HL-60 (cell line): Measurements from ENCODE around the gene STRA8.

Source experiments
- DNase-seq, 2 experiments: peaks; one replicate each; pipeline ENCODE4 v3.0.0-alpha.2; 2010 to 2020; ENCODE audit warnings: low read depth in 1 of 2, low spot score in 1 of 2
- H3K27ac ChIP-seq: fragments of 250-450 bp; sonication (Bioruptor Pico); replicated peaks from 2 replicates; pipeline ENCODE4 v1.5.1; 2020; ENCODE audit warnings: mild to moderate bottlenecking, moderate library complexity
- H3K27me3 ChIP-seq: fragments of 250-450 bp; sonication (Bioruptor Pico); 2 replicates; pipeline ENCODE4 v1.5.1; 2021; ENCODE audit warnings: mild to moderate bottlenecking, moderate library complexity; ENCODE audit not compliant: insufficient read depth, poor library complexity, severe bottlenecking
- H3K4me3 ChIP-seq: replicated peaks from 2 replicates; pipeline ENCODE4 v1.5.1; 2011; ENCODE audit warnings: mild to moderate bottlenecking, control low read depth, low read length; ENCODE audit not compliant: insufficient read depth
- GABPA ChIP-seq: IDR thresholded peaks from 2 replicates; pipeline ENCODE4 v1.6.1; 2012; ENCODE audit warnings: low read depth
- POLR2AphosphoS5 ChIP-seq: IDR thresholded peaks from 2 replicates; pipeline ENCODE4 v1.6.1; 2012; ENCODE audit warnings: low read depth
- SPI1 ChIP-seq: IDR thresholded peaks from 2 replicates; pipeline ENCODE4 v1.6.1; 2012; ENCODE audit warnings: low read depth, mild to moderate bottlenecking, borderline replicate concordance
- TF ChIP-seq, protein P1 (sequence below): IDR thresholded peaks from one replicate; pipeline ENCODE4 v1.5.1; 2011; ENCODE audit warnings: low read length, control low read depth, inconsistent platforms; ENCODE audit not compliant: insufficient read depth
- TF ChIP-seq, protein P2 (sequence below): IDR thresholded peaks from 2 replicates; pipeline ENCODE4 v1.6.1; 2012; ENCODE audit warnings: low read depth; ENCODE audit not compliant: insufficient replicate concordance

STRA8 gene

DNA sequence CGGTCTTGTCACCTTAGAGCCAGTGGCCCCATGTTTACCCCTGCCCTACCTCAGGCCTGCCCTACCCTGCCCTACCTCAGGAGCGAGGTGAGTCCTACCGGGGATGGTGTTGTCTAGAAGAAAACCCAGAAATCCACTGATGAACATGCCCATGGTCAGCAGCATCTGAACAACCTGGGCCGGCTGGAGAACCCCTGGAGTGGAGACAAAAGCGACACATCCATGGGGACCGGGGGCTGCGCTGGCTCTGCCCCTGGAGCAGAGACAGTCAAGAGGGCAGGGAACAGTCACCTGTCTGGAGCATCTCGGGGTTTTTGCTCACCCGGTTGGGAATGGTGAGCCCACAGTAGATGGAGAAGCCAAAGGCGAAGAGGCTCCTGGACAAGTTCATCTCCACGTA, 36.3 kb downstream of the STRA8 start:
- no peaks in the 10 kb centered on the region for H3K27me3 ChIP-seq
- H3K27ac ChIP-seq = no peak overlapping the region
- TF ChIP-seq POLR2AphosphoS5 = no peak
- TF ChIP-seq, protein P1, sequence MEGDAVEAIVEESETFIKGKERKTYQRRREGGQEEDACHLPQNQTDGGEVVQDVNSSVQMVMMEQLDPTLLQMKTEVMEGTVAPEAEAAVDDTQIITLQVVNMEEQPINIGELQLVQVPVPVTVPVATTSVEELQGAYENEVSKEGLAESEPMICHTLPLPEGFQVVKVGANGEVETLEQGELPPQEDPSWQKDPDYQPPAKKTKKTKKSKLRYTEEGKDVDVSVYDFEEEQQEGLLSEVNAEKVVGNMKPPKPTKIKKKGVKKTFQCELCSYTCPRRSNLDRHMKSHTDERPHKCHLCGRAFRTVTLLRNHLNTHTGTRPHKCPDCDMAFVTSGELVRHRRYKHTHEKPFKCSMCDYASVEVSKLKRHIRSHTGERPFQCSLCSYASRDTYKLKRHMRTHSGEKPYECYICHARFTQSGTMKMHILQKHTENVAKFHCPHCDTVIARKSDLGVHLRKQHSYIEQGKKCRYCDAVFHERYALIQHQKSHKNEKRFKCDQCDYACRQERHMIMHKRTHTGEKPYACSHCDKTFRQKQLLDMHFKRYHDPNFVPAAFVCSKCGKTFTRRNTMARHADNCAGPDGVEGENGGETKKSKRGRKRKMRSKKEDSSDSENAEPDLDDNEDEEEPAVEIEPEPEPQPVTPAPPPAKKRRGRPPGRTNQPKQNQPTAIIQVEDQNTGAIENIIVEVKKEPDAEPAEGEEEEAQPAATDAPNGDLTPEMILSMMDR = no peak
- TF ChIP-seq, protein P2, sequence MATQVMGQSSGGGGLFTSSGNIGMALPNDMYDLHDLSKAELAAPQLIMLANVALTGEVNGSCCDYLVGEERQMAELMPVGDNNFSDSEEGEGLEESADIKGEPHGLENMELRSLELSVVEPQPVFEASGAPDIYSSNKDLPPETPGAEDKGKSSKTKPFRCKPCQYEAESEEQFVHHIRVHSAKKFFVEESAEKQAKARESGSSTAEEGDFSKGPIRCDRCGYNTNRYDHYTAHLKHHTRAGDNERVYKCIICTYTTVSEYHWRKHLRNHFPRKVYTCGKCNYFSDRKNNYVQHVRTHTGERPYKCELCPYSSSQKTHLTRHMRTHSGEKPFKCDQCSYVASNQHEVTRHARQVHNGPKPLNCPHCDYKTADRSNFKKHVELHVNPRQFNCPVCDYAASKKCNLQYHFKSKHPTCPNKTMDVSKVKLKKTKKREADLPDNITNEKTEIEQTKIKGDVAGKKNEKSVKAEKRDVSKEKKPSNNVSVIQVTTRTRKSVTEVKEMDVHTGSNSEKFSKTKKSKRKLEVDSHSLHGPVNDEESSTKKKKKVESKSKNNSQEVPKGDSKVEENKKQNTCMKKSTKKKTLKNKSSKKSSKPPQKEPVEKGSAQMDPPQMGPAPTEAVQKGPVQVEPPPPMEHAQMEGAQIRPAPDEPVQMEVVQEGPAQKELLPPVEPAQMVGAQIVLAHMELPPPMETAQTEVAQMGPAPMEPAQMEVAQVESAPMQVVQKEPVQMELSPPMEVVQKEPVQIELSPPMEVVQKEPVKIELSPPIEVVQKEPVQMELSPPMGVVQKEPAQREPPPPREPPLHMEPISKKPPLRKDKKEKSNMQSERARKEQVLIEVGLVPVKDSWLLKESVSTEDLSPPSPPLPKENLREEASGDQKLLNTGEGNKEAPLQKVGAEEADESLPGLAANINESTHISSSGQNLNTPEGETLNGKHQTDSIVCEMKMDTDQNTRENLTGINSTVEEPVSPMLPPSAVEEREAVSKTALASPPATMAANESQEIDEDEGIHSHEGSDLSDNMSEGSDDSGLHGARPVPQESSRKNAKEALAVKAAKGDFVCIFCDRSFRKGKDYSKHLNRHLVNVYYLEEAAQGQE = no peak
- TF ChIP-seq GABPA = no peak
- TF ChIP-seq SPI1 = no peak
- H3K4me3 ChIP-seq = no peak overlapping the region
- DNase-seq = no peak

DNA sequence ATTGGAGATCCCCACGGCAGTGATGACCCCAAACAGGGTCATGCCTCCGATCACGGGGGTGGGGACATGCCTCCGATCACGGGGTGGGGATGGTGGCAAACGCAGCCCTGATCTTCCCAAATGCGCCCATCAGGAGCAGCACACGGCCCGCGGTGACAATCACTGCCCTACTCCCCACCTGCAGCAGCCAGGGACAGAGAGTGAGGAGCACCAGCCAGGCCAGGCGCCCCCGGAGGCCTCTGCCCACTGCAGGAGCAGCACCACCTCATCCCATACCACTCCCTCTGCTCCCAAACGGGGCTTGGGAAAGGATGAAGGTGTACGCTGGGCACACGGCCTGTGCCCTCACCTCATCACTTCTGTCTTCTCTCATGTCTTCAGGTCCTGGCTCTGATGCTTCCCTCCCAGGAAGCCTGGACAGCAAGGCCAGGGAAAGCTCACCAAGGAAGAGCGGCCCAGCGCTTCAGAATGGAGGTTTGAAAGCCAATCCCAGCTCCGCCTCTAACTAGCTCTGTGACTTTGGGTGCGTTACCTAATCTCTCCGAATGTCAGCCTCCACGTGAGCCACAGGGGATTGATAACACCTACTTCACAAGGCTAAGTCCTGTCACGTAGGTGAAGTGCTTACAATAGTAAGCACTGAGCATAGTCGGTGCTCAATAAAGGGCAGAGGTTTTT, 37.1 kb downstream of the STRA8 start:
- Histone ChIP-seq H3K27ac (no peak overlapping the region), H3K4me3 (no peak overlapping the region), H3K27me3 (no peaks in the 10 kb centered on the region)
- TF ChIP-seq GABPA = no peak
- no peak for TF ChIP-seq SPI1
- TF ChIP-seq, protein P2 = no peak
- TF ChIP-seq, protein P1 = no peak
- TF ChIP-seq POLR2AphosphoS5 = no peak
- no peak for DNase-seq

DNA sequence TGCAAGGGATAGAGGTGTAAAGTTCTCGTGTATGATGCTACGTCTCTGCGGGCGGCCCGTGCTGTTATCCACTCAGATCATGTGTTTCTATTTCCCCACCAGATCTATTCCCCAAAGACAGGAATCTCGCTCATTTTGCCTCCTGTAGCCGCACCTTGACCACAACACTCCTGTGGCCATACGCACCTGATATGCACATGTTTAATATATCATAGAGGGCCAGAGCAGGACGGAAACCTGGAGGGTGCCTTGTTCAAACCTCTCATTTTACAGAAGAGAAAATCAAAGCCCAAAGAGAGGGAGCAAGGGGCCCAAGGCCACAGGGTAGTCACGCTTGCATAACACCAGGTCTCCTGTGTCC, 37.6 kb downstream of the STRA8 start:
- no peak overlapping the region for H3K27ac ChIP-seq
- no peak for TF ChIP-seq GABPA
- TF ChIP-seq, protein P1 = no peak
- TF ChIP-seq SPI1 = no peak
- TF ChIP-seq, protein P2 = no peak
- no peak for TF ChIP-seq POLR2AphosphoS5

More for the DNA sequence above, 37.6 kb downstream of the STRA8 start:
- Histone ChIP-seq H3K27me3 (no peaks in the 10 kb centered on the region), H3K4me3 (no peak overlapping the region)
- DNase-seq = no peak
